GM04504 (cell line): ENCODE results near the gene RPL10.

Experiments
- DNase-seq: peaks from one replicate; pipeline ENCODE4 v3.0.0-alpha.2; 2012; ENCODE audit warnings: low read depth

The RPL10 gene

DNA sequence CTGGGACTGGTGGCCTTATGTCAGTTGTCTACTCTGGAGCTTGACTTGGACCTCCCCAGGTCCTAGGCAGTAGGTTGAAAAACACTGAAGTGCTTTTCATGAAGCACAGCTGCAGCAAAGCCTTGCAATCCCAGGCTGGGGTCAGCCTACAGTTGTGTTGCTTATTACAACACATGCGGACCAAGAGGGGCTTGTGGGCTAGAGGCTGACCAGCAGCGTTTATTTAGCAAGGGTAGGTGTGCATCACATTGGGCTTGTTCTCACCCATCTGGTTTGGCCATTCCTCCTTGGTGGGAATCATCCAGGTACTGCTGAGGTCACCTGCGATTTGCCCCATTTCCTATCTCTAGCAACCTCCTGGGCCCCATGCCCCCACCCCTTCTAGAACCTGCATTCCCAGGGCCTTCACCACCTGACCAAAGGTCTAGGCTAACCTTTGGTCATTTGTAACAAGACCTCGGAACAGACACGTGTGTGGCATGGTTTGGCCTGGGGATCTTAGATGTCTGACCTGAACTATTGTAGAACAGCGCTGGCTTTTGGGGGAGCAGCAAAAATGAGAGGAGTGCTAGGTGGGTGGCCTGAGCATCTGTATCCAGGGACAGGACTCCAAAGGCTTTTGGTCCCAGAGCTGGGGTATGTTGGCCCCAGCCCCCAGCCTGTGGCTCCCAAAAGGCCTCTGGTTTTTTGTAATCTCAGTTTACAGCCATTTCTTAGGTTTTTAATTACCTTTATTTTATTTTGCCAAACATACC lies 3.0 kb downstream of the RPL10 start:
- no peak for DNase-seq

DNA sequence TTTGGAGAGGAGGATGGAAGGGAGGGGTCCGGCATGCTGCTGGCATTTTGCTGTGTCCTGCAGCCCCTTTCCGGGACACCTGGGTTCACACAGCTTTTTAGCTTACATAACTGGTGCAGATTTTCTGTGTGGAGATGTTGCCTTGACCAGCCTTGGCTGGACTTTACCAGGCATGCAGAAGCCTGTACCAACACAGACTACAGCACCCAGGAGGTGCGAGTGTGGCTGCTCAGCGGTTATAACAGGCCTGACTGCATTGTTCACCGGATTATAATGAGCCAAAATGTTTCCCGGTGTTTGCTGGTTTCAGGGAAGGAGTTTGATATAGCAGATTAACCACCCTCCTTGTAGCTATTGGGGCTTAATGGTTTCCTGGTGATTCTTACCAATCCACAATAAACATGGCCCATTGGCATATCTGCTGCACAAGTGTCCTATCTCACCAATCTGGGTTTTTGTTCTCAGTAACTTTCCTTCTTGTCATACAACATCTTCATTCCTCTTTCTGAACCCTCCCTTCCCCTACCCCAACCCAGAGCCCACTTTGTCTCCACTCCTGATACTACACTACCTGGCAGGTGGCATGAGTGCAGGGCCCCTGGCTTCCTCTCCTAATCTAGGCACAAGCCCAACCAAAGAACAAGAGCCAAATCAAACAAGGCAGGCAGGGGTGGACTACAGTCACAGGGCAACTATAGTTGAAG lies 3.9 kb downstream of the RPL10 start:
- DNase-seq = no peak

DNA sequence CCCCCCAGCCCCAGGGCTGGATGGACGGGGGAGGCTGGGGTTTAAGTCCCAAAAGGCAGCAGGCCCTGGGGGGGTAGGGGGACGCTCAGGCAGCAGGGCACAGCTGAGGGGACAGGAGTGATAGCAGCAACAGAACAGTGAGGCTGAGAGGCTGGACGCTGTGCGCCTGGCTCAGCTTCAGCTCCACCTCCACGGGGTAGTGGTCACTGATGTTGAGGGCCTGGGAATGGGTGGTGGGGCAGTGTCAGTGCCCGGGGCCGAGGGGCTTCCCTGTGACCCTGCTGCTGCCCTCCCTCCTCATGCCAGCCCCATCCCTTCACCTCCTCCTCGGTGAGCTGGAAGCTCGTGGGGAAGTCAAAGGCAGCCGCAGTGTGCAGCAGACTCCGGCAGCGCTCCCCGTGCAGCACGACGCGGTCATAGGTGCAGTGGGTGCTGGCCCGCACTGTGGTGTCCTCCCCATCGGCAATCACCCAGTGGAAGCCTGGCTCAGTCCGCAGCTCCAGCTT lies 4.5 kb downstream of the RPL10 start:
- no peak for DNase-seq

DNA sequence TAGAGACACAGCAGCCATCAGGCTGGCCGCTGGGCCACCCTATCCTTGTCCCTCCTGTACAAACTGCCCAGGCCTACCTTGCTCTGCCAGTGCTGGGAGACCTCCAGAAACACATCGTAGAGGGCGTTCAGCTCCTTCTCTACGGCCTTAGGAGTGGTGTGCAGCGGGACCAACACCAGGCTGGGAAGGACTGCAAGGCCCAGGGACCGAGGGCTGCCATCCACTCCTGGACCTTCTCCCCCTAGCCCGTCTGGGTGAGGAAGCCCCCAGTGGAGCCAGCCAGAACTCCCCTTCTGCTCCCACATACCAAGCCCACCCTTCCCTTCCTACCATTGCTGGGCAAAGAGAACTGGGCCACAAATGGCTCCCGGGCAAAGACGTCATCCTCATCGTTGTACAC lies 5.0 kb downstream of the RPL10 start:
- DNase-seq = no peak

DNA sequence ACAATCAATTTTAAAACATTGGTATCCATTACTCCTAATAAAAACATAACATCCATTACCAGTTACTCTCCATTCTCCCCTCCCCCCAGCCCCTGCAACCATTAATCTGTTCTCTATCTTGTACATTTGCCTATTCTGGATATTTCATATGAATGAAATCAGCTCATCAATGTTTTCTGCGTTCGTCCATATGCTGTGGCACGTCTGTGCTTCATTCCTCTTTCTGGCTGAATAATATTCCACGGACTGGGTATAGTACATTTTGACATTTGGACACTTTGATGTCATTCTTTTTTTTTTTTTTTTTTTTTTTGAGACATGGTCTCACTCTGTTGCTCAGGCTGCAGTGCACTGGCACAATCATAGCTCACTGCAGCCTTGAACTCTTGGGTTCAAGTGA lies 5.7 kb downstream of the RPL10 start:
- no peak for DNase-seq

DNA sequence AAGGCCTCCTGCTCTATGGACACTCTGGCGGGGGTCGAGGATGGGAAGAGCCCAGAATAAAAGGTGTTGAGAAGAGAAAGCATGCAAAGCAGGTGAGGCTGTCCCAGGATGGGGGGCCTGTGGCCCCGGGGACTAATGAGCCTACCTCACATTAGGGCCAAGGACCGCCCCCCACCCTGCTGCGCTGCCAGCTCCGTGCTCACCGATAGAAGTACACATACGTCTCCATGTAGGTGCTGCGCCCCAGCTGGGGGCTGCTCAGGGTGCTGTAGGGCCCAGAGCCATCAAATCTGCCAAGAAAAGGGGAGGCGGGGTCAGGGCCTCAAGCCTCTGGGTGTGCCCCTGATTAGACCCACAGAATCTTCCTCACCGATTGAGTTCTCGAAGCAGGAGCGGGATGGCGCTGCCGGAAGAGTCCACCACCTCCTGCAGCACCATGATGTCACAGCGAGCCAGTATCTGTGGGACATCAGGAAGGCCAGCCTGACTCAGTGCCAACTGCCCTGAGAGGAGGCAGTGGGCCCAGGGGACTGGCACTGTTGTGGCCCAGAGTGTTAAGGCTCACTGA lies 6.5 kb downstream of the RPL10 start:
- no peak for DNase-seq

DNA sequence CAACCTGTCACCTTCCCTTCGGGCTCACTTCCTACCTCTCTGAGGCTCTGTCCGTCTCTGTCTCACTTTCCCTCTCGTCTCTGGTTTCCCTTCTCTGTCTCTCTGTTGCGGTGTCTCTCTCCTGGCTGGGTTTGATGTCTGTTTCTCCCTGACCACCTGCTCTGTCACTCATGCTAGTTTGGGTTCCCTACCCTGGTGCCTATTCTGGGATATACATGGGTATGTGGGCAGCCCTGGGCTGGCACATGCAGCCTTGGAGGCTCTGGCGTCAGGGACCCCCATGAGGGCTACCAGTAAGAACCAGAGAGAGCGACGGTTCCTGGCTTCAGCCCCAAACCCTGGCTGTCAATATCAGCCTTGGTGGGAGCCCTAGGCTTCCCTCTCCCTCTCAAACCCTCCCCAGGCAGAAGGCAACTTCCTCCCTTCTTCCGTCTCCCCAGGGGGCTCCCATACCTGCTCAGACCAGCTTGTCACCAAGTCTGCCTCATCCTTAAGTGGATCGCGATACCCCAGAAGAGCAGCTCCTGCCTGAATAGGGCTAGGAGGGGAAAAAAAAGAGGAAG lies 10.6 kb downstream of the RPL10 start:
- no peak for DNase-seq

DNA sequence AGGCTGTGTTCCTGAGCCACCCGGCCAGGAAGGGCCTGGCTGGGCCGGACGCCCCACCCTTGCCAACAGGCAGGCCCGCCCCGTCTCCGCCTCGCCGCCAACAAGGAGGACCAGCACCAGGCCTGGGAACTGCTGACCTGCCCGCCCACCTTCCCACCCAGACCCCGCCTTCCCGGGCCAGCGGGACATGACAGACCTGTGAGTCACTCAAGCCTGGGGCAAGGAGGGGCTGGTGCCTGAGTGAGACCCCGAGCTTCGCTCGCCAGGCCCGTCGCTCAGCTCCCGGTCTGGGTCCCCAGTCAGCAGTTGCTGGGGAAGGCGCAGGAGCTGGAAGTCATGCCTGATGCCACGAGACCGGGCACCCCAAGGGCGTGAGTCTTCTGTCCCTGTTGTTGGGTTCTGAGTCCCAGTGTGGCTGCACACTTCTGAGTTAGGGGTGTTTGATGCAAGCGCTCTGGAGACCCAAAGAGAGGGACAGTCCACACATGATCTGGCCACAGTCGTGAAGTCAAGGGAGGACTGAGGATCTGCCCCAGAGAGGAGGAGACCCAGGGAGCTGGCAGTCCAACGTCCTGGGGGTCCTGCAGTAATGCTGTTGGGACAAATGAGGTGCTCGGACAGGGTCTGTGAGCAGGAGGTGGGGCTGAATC lies 11.2 kb downstream of the RPL10 start, which contains the start of gene DNASE1L1:
Gene DNASE1L1, minus strand, starts transcription at position 33 of the 650 bp plus-strand sequence. CDS start 3,686 bp downstream, outside the sequence.
- peak; percentile 68 for DNase-seq

DNA sequence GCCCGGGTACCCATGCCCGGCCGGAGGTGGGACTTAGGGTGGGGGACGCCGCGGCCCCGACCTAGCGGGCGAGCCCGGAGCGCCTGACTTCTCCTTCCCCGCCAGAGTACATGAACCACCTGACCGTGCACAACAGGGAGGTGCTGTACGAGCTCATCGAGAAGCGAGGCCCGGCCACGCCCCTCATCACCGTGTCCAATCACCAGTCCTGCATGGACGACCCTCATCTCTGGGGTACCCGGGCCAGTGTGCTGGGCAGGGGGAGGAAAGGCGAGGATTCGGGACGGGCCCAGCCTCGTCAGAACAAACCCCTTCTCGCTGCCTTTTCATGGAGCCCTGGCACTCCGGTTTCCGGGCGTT lies 13.8 kb downstream of the RPL10 start:
- no peak for DNase-seq

DNA sequence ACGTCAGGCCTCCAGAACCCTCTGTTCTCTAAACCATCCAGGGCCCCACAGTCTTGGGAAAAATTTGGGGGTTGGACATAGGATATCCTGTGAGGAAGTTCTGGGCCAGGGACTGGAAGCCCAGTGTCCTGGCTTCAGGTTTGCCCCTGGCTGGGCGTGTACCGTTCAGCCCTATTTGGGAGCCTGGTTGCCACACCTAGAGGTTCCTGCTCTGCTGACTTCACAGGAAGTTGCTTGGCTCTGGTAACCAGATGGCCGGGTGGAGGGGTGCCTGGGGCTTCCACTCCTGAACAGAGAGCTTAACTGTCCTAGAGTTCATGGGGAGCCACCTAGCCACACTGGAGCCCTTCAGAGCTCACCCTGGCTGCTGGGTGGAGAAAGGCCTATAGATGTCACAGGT lies 14.3 kb downstream of the RPL10 start:
- no peak for DNase-seq

DNA sequence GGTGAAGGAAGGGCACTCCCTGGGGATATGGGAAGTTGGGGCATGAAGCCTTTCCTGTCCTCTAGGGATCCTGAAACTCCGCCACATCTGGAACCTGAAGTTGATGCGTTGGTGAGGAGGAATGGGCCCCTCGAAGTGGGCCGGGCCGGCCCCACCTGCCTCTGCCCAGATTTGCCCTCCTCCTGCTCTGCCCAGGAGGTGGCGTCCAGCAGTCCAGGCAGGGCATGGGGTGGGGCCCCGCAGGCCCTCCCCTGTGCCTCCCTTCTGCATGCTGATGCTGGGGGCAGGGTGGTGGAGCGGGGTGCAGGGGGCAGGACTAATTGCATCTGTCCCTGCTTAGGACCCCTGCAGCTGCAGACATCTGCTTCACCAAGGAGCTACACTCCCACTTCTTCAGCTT lies 15.0 kb downstream of the RPL10 start:
- no peak for DNase-seq

DNA sequence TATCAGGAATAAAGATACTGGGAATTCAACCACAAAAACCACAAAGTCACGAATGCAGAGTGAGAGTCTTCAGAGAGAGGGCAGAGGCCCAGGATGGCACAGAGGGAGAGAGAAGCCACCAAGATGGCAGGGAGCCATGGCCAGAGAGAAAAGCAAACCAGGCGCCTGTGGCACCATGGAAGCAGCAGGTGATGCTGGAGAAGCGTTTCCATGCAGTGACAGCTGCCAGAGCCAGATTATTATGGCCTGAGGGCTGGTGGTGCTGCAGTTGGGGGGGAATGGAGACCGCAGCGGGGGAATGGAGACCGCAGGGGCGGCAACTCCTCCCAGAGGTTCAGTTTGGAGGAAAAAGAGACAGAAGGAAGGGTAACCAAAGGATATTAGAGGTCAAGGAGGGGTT lies 19.0 kb downstream of the RPL10 start:
- DNase-seq = no peak

DNA sequence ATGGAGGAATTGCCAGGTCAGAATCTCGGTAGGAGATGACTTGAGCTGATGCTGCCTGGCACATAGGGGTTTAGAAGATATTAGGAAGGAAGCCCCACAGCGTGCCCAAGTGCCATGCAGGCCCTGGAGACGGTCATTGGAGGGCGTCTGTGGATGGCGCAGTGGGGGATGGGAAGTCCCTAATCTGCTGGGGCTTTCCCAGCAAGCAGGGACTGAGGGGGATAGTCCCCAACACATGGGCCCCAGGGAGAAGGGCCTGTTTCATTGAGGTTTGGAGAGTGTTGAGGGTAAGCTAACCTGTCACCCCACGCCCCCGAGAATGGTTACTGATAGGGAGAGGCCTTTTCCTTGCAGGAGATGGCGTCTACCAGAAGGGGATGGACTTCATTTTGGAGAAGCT lies 21.0 kb downstream of the RPL10 start:
- no peak for DNase-seq

DNA sequence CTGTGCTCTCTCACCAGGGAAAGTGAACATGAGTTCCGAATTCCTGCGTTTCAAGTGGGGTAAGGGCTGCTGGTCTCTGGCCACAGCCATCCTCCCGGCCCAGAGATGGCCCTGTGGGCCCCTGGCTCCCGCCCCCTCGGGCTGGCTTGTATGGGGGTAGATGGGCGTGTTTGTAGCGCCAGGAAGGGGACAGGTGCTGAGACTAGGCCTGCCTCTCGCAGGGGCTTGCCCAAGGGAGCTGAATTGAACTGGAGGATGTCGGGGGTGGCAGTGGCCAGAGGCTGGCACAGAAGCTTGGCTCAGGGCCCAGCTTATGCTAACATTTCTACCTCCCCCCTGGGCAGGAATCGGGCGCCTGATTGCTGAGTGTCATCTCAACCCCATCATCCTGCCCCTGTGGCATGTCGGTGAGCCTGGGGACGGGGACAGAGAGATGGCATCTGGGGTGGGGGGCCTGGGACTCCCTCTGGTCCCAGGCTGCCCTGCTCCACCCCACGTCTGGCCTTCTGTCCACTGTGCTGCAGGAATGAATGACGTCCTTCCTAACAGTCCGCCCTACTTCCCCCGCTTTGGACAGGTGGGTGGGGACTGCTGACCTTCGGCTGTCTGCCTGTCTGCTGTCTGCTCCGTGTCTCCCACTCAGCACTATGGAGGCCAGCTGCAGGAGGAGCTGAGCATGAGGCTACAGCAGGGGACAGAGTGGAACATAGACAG lies 21.7 kb downstream of the RPL10 start:
- DNase-seq = no peak

DNA sequence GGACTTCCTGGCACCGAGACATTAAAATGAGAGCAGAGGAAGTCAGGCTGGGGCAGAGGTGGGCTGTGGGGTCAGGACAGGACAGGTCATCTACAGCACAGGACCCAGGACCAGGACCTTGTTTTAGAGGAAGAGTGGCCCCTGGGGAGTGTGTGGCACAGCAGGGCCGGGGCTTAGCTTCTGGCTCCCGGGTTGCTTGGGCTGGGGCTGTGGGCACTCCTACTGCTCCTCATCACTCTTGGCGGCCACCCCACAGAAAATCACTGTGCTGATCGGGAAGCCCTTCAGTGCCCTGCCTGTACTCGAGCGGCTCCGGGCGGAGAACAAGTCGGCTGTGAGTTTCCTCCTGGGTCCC lies 22.2 kb downstream of the RPL10 start:
- DNase-seq = no peak

DNA sequence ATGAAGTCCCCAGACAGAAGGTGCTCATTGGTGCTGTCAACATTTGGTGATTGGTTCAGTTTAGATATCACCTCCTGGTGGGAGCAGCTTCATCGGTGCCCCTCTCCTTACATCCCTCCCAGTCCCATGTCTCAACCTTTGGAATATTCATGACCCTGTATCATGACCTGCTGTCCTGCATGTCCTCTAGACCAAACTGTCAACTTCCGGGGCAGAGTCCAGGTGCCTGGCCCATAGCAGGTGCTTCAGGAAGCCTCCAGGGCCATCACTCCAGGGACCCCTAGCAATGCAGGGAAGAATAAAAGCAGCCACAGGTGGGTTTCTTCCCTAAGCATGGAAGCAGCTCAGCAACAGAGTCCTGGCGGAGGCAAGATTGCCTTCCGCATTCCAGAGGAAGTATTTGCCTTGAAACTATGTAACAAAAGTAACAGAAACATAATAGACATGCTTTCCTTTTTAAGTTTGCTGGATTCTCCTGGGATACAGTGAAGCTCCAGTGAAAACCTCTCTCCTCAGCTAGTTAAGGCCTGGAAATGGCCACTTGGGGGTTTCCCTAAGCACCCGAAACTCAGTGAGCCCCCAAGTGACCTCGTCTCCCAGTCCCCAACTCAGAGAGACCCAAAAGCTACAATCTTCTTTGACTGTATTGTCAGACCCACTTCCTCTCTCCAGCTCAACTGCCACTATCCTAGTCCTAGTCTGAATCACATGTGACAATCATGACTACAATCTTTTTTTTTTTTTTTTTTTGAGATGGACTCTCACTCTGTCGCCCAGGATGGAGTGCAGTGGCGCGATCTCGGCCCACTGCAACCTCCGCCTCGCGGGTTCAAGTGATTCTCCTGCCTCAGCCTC lies 29.0 kb downstream of the RPL10 start:
- DNase-seq = no peak

DNA sequence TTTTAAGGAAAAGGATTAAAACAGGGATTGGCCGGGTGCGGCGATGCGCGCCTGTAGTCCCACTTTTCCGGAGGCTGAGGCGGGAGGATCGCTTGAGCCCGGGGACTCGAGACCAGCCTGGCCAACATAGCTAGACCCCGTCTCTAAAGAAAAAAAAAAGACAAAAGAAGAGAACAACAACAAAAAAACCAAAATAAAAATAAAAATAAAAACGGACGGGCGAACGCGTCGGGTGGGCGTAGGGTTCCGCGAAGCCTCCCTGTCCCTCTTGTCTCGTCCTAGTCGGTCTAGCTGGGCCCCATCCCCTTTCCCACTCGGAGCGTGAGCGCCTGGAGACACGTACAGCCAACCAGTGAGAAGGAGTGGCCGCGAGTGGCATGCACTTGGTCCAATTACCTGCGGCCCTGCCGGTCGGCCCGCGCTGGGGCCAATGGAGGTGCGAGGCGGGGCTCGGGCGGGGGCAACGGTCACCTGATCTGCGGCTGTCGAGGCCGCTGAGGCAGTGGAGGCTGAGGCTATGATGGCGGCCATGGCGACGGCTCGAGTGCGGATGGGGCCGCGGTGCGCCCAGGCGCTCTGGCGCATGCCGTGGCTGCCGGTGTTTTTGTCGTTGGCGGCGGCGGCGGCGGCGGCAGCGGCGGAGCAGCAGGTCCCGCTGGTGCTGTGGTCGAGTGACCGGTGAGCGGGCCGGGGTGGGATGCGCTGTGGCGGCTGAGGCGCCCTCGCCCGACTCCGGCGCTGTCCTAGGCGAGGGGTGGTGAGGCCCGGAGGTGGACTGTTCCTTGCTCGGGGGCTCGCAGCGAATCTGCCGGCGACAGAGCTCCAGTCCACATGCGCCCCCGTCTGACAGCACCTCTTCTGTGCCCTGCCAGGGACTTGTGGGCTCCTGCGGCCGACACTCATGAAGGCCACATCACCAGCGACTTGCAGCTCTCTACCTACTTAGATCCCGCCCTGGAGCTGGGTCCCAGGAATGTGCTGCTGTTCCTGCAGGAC lies 30.3 kb downstream of the RPL10 start, which contains the start of gene ATP6AP1:
Gene ATP6AP1, plus strand, starts transcription at position 502 of the 996 bp plus-strand sequence. Its CDS starts 16 bp downstream, at position 518.
- DNase-seq = peak; percentile 84

DNA sequence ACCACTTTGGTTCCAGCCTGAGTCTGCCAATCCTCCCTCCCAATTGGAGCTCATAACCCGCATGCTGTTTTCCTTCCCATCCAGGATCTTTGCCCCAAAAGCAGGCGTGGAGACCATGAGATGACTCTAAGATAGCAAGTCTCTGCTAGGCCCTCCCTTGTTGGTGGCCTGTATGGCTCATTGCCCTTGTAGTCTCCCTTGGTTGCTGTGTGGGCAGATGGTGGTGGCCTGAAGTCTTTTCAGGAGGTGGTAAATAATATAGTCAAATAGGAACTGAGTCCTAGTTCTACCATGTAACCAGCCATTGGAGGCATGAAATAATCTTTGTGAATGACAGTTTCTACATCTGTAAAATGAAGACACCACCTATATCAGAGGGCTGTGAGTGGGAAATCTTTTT lies 31.5 kb downstream of the RPL10 start:
- no peak for DNase-seq

DNA sequence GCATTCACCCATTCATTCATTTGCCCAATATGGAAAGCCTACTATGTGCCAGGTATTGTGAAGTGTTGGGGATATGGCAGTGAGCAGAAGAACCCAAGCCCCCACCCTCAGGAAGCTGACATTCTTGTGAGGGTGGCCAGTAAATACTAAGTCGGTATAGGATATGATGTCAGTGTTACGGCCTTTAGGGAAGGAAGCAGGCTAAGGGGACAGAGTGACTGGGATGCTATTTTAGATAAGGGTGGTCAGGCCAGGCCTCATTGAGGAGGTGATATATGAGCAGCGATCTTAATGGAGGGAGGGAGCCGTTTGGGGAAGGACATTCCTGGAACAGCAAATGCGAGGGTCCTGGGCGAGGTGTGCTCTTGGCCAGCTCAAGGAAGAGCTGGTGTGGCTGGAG lies 32.3 kb downstream of the RPL10 start:
- DNase-seq = no peak
